ENCODE measurements around the gene PIP5KL1.
A peak's percentile ranks its signal among the peaks of the same experiment; 100 is the strongest.

PIP5KL1 gene

GRCh38 chr9:127947841-127948710, 17.5 kb upstream of the PIP5KL1 start:
- no peak for DNase-seq

- no peak for DNase-seq
Observed at GRCh38 chr9:127946728-127947127, 16.2 kb upstream of the PIP5KL1 start.

GRCh38 chr9:127945942-127946341, 15.4 kb upstream of the PIP5KL1 start:
- no peak for DNase-seq

GRCh38 chr9:127945338-127945737, 14.8 kb upstream of the PIP5KL1 start:
- no peak for DNase-seq

DNA sequence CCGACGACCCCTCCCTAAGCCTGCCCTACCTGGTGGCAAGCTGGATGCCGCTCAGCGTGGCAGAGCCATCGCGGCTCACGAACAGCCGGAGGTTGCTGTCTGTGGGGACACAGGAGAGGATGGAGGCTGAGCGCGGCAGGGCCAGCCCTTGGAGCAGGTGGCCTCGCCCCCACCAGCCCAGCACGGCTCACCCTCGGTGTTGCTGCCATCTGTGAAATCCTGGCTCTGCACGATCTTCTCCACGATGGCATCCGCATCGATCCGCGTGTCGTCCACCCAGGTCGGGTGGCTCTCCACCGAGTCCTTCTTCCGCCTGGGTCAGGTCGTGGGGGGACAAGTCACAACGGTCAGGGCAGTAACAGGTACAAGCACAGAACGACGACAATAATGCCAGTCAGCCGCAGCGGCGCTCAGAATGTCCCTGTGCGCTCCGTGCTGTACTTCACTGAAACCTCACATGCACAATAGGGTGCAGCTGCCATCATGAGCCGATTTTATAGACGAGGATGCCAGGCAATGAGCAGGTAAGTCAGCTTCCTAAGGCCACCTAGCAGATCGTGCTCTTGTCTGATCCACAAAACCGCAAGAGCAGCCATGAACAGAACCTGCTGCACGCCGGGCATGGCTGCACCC, 14.1 kb upstream of the PIP5KL1 start:
- DNase-seq = no peak

DNA sequence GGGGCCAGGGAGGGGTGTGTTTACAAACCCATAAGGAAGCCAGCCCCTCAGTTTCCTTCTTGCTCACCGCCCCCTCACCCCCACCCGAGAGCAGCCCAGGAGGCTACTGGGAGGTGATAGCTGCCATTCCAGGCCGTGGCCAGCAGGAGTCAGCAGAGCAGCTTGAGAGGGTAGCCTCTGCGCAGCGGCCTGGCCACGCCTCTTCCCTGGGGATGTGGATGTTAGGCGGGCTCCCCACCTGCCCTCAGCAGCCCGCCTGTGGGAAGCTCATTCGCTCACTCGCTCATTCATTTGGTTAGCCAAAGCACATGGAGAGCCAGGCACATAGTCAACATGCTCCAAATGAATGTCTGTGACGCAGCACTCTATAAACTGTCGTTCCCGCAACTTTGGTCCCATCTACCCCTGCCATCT, 13.2 kb upstream of the PIP5KL1 start:
- DNase-seq = peak; percentile 86 to 90

DNA sequence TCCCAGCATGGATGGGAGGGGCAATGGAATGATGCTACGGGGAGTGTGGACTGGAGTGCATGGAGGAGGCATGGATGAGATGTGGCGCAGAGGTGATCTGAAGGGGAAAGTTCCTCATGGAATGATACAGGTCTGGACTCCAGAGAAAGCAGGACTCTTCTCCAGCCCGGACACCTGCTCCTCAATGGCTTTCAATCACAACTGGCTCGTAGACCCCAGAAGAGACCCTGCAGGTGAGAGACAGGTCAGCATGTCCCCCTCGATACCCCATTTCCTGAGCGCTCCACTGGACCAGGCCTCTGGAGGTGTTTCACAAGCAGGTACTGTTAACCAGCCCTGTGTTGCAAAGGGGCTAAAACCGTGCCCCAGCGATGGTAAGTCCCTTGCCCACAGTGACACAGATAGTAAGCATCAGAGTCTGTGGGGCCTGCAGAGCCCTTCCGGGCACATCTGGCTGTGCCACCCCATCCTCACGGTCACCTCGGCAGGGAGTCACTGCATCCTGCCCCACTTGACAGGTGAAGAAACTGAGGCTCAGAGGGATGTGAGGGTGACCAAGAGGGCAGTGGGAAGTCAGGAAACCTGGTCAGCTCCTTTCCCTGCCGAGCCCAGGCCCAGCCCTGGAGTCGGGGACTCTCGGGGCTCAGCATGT, 12.6 kb upstream of the PIP5KL1 start:
- DNase-seq = no peak

DNA sequence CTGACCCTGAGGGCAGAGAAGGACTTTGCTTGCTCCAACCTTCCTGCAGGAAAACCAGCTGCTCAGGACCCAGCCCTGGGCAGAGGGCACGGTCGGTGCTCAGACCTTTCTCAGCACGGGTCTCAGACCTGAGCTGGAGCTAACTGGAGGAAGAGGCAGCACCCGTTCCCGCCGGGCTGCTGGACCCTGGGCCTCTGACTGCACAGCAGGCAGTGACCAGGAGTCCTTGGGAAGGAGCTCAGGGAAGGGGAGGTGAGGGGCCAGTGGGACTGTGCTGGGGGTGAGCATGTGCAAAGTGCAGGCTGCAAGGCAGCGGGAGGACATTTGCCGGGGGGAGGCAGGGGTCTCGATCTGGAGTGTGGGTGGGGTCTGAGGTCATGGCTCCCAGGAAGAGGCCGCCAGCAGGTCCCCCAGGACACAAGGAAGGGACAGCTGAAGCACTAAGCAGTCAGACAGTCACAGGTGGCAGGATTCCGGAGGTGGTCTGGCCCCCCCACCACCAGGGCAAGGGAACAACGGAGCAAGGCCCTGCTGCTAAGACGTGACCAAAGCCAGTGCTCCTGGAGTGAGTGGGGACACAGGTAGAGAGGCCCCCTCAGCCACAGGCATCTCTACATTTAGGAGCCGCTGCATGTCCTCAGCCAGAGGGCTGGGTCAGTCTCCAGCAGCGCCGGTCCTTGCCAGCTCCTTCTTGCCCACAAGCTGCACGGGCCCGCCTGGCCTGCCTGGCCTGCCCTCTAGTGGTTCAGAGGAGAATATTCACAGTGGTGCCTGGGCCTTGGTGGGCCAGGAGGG, 11.8 kb upstream of the PIP5KL1 start:
- DNase-seq = peak in 1 of 2 experiments; percentile 56

DNA sequence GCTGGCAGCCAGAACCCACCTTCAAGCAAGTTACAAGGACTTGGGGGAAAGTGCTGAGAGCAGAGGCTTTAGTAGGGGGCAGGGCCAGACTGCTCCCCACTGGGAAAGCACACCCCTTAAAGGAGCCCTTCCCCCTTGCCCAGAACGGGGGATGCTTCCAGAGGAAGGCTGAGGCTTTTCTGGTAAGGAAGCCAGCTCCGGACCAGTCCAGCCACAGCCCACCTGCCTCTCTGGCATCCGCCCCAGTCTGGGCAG, 11.3 kb upstream of the PIP5KL1 start:
- no peak for DNase-seq

DNA sequence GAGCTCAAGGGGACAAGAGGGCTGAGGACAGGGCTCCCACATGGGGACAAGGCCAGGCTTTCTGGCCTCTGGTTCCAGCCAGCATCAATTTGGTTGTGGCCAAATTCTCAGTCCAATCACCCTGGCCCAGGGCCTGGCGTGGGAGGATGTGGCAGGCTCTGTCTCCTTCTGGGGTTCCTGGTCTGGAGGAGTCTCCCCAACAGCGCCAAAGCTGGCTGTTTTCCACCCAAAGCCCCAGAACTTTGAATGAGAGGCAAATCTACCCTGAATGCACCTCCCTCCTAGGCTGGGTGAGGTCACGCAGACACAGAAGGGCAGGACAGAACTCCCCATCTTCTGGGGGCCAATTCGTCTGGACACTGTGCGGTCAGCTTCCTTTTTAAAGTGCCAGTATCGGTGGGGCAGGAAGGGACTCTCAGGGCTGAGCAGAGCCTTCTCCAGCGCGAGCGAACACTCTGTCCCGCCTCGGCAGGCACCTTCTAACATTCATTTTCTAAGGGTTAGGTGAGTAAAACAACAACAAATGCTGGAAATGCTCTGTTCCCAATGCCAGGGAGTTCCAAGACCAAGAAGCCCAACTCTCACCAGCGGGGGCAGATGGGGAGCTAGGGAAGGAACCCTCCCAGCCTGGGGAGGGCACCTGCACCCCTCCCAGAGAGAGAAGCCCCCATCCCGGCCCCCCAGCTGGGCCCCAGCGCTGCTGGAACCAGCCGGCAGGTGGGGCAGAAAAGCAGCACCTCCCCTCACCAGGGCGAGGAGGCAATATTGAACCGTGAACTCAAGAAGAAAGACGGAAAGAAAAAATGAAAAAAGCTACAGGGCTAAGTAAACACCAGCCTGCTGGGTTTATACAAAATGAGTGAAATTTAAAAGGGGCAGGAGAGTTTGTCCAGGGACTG, 10.7 kb upstream of the PIP5KL1 start:
- no peak for DNase-seq

- DNase-seq = no peak
Observed at GRCh38 chr9:127940593-127940992, 10.0 kb upstream of the PIP5KL1 start.

DNA sequence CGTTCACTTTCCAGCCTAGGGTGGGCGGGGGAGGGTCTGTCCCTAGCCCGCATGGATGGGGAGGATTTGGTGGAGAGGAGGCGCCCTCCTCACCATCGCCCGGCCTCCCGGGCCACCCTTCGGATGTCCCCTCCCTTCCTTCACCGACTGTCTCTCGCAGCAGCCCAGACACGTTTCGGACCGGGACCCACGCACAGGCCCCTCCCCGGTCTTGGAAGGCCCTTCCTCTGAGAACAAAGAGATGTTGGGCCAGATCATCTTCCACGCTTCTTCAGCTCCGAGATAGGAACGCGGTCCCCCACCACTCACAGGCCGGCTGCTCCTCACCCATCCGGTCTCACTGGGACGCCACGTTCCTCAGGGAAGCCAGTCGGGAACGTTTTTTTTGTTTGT, 7.7 kb upstream of the PIP5KL1 start:
- peak in 1 of 2 experiments; percentile 24 for DNase-seq

- peak; percentile 83 to 86 for DNase-seq
Observed at GRCh38 chr9:127937388-127938297, 7.1 kb upstream of the PIP5KL1 start, which contains the start of gene DPM2. Gene DPM2, minus strand, starts transcription at chr9:127937854. Its CDS starts 34 bp downstream, at chr9:127937820.

- DNase-seq = no peak
Observed at GRCh38 chr9:127937056-127937387, 6.4 kb upstream of the PIP5KL1 start.

DNA sequence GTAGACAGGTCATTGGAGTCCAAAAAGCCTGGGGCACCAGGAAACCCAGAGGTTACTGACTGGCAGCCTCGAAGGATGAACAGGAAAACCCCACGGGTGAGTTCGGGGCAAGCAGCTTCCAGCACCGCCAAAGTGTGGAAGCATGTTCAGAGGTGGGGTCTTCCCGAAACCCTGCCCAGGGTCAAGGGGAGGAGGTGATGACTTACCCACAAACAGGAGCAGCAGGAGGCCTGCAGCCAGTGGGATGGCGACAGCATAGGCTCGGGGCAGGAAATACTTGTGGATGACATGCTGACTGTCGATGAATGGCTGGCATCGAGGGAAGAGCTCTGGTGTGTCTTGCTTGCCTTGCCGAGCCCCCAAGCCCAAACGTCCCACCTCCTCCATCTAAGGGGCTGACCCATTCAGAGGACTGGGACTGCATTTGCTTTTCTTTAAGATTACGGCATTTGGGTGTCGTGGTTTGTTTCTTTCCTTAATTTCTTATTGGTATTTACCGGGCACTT, 5.8 kb upstream of the PIP5KL1 start:
- no peak for DNase-seq

- DNase-seq = peak in 1 of 2 experiments; percentile 56
Observed at GRCh38 chr9:127935765-127936221, 5.2 kb upstream of the PIP5KL1 start.

DNA sequence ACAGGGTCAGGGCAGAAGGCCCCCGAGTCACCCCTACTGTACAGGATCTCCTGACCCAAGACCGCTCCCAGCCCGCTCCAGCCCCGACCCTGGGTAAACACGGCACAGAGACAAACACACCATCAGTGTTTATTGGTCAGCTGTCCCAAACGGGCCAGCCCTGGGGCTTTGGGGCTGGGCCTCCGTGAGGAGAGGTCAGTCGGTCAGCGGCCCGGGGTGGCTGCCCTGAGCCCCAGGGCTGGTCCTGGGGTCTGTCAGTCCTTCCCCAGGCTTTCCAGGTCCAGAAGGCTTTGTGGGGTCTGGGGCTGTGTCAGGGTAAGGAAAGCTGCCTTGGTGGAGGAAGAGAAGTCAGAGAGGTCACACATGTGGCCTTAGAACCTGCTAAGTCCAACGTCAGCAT, 4.4 kb upstream of the PIP5KL1 start:
- no peak for DNase-seq

GRCh38 chr9:127934248-127934647, 3.7 kb upstream of the PIP5KL1 start:
- DNase-seq = no peak

- DNase-seq = peak in 1 of 2 experiments; percentile 44
Observed at GRCh38 chr9:127931092-127931881, 710 bp upstream of the PIP5KL1 start.

DNA sequence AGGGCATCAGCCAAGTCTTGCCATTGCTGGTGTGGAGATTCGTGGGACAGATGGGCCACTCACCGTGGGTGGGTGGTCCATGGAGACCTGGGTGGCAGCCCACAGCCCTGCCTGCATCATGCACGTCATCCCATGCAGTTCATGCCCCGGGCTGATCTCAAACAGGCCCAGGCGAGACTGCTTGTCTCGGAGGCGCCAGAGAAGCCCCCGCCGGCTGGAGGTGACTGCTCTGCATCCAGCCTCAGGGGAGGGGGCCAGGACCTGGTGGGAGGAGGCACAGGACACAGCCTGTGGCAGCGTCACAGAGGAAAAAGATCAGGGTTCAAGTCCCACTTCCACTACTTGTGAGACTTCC, 975 bp downstream of the PIP5KL1 start:
- DNase-seq = no peak
